Frontal cortex (tissue), 4 donors: Measurements from ENCODE around the gene CCDC28A. TPM values are rescaled to one million over a fixed set of nuclear protein-coding genes. Genes with fewer than 3 reads are reported as not detected.

Experiments used
- DNase-seq, 2 donors: peaks; one replicate each; pipeline ENCODE4 v3.0.0; 2012; ENCODE audit warnings: low spot score in 2 of 2
- FAIRE-seq: peaks from 2 replicates; lab custom pipeline; 2012; peaks lifted over from hg19 to GRCh38; lab: Jason Lieb, UNC
- total RNA-seq: library from RNA; depleted of rRNA; stranded (reverse); fragments of >200 nt; gene quantifications from one replicate; pipeline ENCODE4 v1.2.3, GENCODE V29; 2014
- donor health status: control.
- donor health status: control.
- donor health status: control.

CCDC28A gene
- total RNA-seq, 1 donor from 2014 or later = 8.6 TPM

DNA sequence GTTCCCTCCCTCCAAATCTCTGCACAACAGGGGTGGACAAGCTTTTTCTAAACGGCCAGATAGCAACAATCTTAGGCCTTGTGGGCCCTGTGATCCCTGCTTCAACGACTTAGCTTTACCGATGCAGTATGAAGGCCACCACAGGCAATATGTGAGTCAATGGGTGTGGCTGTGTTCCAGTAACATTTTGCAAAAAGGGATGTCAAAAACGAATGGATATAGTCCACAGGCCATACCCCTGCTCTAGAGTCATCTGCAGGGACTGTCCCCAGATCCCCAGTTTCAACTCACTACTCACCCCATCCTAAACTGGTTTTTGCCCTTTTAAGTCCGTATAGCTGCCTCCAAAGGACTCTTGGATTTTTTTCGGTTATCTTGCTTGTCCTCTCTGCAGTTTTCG lies 56.7 kb downstream of the CCDC28A start:
- DNase-seq (no peak), FAIRE-seq (no peak)

DNA sequence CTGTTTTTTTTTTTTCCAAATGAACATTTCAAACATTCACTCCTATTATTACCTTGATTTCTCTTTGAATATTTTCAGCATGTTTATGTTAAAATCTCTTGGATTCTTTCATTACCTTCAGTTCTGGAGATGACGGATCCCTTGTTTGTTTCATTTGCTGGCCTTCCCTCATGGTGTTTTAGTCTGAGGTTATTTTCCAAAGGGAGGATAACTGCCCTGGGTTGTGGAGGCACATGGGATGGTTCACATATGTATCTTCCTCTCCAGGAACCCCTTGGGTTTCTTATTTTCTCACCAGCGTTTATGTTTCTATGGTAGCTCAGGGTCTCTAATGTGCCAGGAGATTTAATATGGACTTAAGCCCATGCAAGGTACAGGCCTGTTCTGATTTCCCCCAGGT lies 58.6 kb downstream of the CCDC28A start:
- no peak for DNase-seq
- FAIRE-seq = no peak

DNA sequence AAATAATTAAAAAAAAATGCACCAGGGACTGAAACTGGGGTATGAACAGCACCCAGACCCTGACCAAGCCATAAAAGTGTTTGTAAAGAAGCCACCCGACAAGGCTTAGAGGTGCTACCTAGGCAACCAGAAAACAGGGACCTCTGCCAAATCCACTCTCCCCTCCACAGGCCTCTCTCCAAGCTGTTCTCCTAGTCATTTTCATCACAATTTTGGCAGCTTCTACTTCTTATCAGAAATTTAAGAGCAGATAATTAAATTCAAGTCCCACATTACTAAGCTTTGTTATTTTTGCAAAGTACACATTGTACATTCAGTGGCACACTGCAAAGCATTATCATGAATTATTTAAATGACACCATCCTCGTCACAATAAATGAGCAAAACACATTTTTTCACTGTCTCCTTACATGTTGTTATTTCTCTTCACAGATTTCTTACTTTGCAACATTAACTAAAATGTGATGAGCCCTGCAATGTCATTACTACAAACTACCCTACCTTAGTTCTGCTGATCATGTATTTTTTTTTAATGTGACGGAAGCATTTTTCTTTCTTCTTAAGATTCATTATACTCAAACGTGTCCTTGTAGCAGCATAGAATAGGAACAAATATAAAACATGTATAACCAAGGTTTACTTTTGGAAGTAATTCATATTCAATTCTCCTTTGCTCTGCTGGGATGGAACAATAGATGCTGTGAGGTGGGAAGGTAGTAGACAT lies 60.4 kb downstream of the CCDC28A start:
- FAIRE-seq (no peak), DNase-seq (peak in 1 of 2 donors; percentile 25)

DNA sequence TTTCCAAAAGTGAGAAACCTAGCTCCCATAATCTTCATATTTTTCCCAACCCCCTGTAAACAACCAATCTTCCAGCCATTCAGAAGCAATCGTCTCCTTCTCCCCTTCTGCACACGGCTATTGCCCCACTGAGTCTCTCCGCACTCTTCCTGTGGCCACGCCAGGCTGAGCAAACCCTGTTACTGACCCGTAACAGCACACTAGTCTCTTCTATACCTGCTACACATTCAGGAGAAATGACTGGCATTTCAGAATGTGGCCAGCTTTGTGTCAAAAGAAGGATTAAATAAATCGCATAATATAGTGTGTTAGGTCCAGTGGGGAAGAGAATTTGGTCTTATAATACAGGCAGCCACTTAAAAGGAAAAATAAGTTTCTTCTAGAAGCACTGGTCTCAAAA lies 63.7 kb downstream of the CCDC28A start:
- no peak for DNase-seq
- FAIRE-seq = no peak

Other genes with a start within 250 kb of the CCDC28A start
- gene ECT2L, start 22.3 kb downstream of the CCDC28A start, total RNA-seq = 0.82 TPM
- 133 TPM for gene REPS1, start 214.5 kb downstream of the CCDC28A start, total RNA-seq